ENCODE results near the gene HSF5. TPM values are rescaled to one million over a fixed set of nuclear protein-coding genes. Genes with fewer than 3 reads are reported as not detected.
"Not testable (repeated sequence)": the region's sequence is repeated elsewhere in the genome, so short reads cannot be mapped to it uniquely, and the experiment has no call there.

Gene HSF5
- total and polyA plus RNA-seq, 10 donors = 0.57 to 1.7 (median 1.2) TPM

GRCh38 chr17:58503866-58504265 is 15.7 kb upstream of the HSF5 start:
- Histone ChIP-seq H3K9me3 (no peaks in the 10 kb centered on the region), H3K27ac (peak overlapping the region in 6 of 8 donors; percentile 64 to 90 (median 80)), H3K27me3 (replicated peaks in 1 of 7) (no peaks in the 10 kb centered on the region), H3K36me3 (peaks cover 0 to 100% (median 93%) of the 10 kb centered on the region in 6 donors), H3K4me3 (no peak overlapping the region), H3K4me1 (peaks cover 0 to 56% (median 20%) of the 10 kb centered on the region in 6 donors)
- no peak for DNase-seq
- TF ChIP-seq CTCF (IDR thresholded peaks at IDR 0.05 in 8 of 11, conservative IDR thresholded peaks at IDR 0.05 in 3 of 11) = no peak
- no peak for TF ChIP-seq POLR2A (IDR thresholded peaks at IDR 0.05)
- no peak for TF ChIP-seq POLR2AphosphoS5 (IDR thresholded peaks at IDR 0.05)
- intact Hi-C loops (cut with DNase I; ENCODE audit: low total_unique reads) = no loop called here
- WGBS, 5 donors = 56 to 93% (median 75%) methylated on average over 7 to 8 of the region's 8 CpGs

GRCh38 chr17:58503134-58503533 is 14.9 kb upstream of the HSF5 start:
- H3K27me3 ChIP-seq (replicated peaks in 1 of 7); intact Hi-C loops (cut with DNase I; ENCODE audit: low total_unique reads); H3K9me3 ChIP-seq; H3K4me3 ChIP-seq; DNase-seq: not testable (repeated sequence)
- peak overlapping the region in 4 of 8 donors; percentile 78 to 90 (median 83) for H3K27ac ChIP-seq
- WGBS, 5 donors = 82 to 93% (median 90%) methylated on average over 6 of the region's 6 CpGs
- H3K36me3 ChIP-seq = peaks cover 0 to 100% (median 89%) of the 10 kb centered on the region in 6 donors
- H3K4me1 ChIP-seq = peaks cover 0 to 54% (median 20%) of the 10 kb centered on the region in 6 donors

- peaks cover 3 to 100% (median 87%) of the 10 kb centered on the region in 6 donors for H3K36me3 ChIP-seq
- no peak overlapping the region for H3K27ac ChIP-seq
- TF ChIP-seq CTCF (IDR thresholded peaks at IDR 0.05 in 8 of 11, conservative IDR thresholded peaks at IDR 0.05 in 3 of 11) = no peak
- no peak for TF ChIP-seq POLR2A (IDR thresholded peaks at IDR 0.05)
- no peak for TF ChIP-seq POLR2AphosphoS5 (IDR thresholded peaks at IDR 0.05)
- no peaks in the 10 kb centered on the region for H3K27me3 ChIP-seq (replicated peaks in 1 of 7)
- no peak for DNase-seq
- intact Hi-C loops (cut with DNase I; ENCODE audit: low total_unique reads) = no loop called here
- WGBS, 5 donors = 93 to 98% (median 94%) methylated on average over 7 of the region's 7 CpGs
- H3K4me1 ChIP-seq = peaks cover 0 to 37% (median 19%) of the 10 kb centered on the region in 6 donors
- no peak overlapping the region for H3K4me3 ChIP-seq
- H3K9me3 ChIP-seq = no peaks in the 10 kb centered on the region
Observed at GRCh38 chr17:58501451-58501850, 13.2 kb upstream of the HSF5 start.

GRCh38 chr17:58498177-58498828 is 10.1 kb upstream of the HSF5 start:
- H3K4me3 ChIP-seq = no peak overlapping the region
- H3K27ac ChIP-seq = no peak overlapping the region
- intact Hi-C loops (cut with DNase I; ENCODE audit: low total_unique reads) = no loop called here
- H3K36me3 ChIP-seq = peaks cover 8 to 100% (median 90%) of the 10 kb centered on the region in 6 donors
- DNase-seq = no peak
- no peak for TF ChIP-seq POLR2A (IDR thresholded peaks at IDR 0.05)
- no peak for TF ChIP-seq POLR2AphosphoS5 (IDR thresholded peaks at IDR 0.05)
- TF ChIP-seq CTCF (IDR thresholded peaks at IDR 0.05 in 8 of 11, conservative IDR thresholded peaks at IDR 0.05 in 3 of 11) = no peak
- WGBS, 5 donors = 91 to 98% (median 97%) methylated on average over 5 to 6 of the region's 6 CpGs
- H3K27me3 ChIP-seq (replicated peaks in 1 of 7) = no peaks in the 10 kb centered on the region
- H3K4me1 ChIP-seq = peaks cover 0 to 7% (median 0%) of the 10 kb centered on the region in 6 donors
- H3K9me3 ChIP-seq = no peaks in the 10 kb centered on the region

All from spleen (tissue), 11 donors.